ENCODE measurements around the gene TUBB4B. TPM values are rescaled to one million over a fixed set of nuclear protein-coding genes. Genes with fewer than 3 reads are reported as not detected.

TUBB4B gene
- total RNA-seq, 1 donor from 2014 or later: 48.9 TPM

DNA sequence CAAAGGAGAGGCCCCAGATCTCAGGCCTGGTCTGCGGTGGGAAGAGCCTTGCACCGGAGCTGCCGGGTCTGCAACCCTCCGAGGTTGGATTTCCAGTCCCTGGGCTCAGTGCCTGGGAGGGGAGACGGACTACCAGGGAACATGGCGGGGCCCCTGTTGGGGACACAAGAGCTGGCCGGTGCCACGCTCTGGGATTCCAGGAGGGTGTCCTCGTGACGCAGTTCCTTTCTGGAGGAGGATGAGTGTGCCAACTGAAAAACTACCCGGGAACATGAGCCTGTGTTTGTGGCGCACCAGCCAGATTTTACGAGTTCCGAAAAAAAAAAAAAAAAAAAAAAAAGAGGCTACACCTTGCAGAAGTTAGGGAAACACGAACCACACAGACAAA is 52.0 kb downstream of the TUBB4B start:
- DNase-seq (ENCODE audit: low spot score): no peak

Other genes starting within 250 kb of the TUBB4B start
- 10.6 TPM for gene PAXX, start 248.9 kb upstream of the TUBB4B start, total RNA-seq (ENCODE audit: insufficient read depth, low replicate concordance)
- 24.3 TPM for gene CLIC3, start 244.7 kb upstream of the TUBB4B start, total RNA-seq (ENCODE audit: insufficient read depth, low replicate concordance)
- gene ABCA2, start 213.1 kb upstream of the TUBB4B start, total RNA-seq (ENCODE audit: insufficient read depth, low replicate concordance): 20.2 TPM
- gene FUT7, start 209.2 kb upstream of the TUBB4B start, total RNA-seq (ENCODE audit: insufficient read depth, low replicate concordance): 0.96 TPM
- gene NPDC1, start 195.1 kb upstream of the TUBB4B start, total RNA-seq (ENCODE audit: insufficient read depth, low replicate concordance): 6.5 TPM
- gene ENTPD2, start 187.2 kb upstream of the TUBB4B start, total RNA-seq (ENCODE audit: insufficient read depth, low replicate concordance): not detected
- gene SAPCD2, start 170.7 kb upstream of the TUBB4B start, total RNA-seq (ENCODE audit: insufficient read depth, low replicate concordance): 2.6 TPM
- gene UAP1L1, start 163.8 kb upstream of the TUBB4B start, total RNA-seq (ENCODE audit: insufficient read depth, low replicate concordance): 8.2 TPM
- 41.4 TPM for gene MAN1B1, start 154.3 kb upstream of the TUBB4B start, total RNA-seq (ENCODE audit: insufficient read depth, low replicate concordance)
- 67.9 TPM for gene DPP7, start 126.6 kb upstream of the TUBB4B start, total RNA-seq (ENCODE audit: insufficient read depth, low replicate concordance)
- gene GRIN1, start 102.1 kb upstream of the TUBB4B start, total RNA-seq (ENCODE audit: insufficient read depth, low replicate concordance): 5.1 TPM
- gene LRRC26, start 71.2 kb upstream of the TUBB4B start, total RNA-seq (ENCODE audit: insufficient read depth, low replicate concordance): not detected
- not detected for gene TMEM210, start 69.2 kb upstream of the TUBB4B start, total RNA-seq (ENCODE audit: insufficient read depth, low replicate concordance)
- gene ANAPC2, start 52.7 kb upstream of the TUBB4B start, total RNA-seq (ENCODE audit: insufficient read depth, low replicate concordance): 18.3 TPM
- 30.8 TPM for gene SSNA1, start 52.6 kb upstream of the TUBB4B start, total RNA-seq (ENCODE audit: insufficient read depth, low replicate concordance)
- gene TPRN, start 40.5 kb upstream of the TUBB4B start, total RNA-seq (ENCODE audit: insufficient read depth, low replicate concordance): 2.2 TPM
- gene TMEM203, start 35.6 kb upstream of the TUBB4B start, total RNA-seq (ENCODE audit: insufficient read depth, low replicate concordance): 33.0 TPM
- gene NDOR1, start 35.6 kb upstream of the TUBB4B start, total RNA-seq (ENCODE audit: insufficient read depth, low replicate concordance): 0.72 TPM
- gene RNF208, start 19.0 kb upstream of the TUBB4B start, total RNA-seq (ENCODE audit: insufficient read depth, low replicate concordance): not detected
- 0.96 TPM for gene CYSRT1, start 16.1 kb upstream of the TUBB4B start, total RNA-seq (ENCODE audit: insufficient read depth, low replicate concordance)
- gene RNF224, start 13.8 kb upstream of the TUBB4B start, total RNA-seq (ENCODE audit: insufficient read depth, low replicate concordance): not detected
- gene SLC34A3, start 10.4 kb upstream of the TUBB4B start, total RNA-seq (ENCODE audit: insufficient read depth, low replicate concordance): not detected
- gene STPG3, start 10.0 kb downstream of the TUBB4B start, total RNA-seq (ENCODE audit: insufficient read depth, low replicate concordance): 1.9 TPM
- gene NELFB, start 14.0 kb downstream of the TUBB4B start, total RNA-seq (ENCODE audit: insufficient read depth, low replicate concordance): 18.8 TPM
- gene TOR4A, start 36.4 kb downstream of the TUBB4B start, total RNA-seq (ENCODE audit: insufficient read depth, low replicate concordance): 4.3 TPM
- 1.9 TPM for gene NRARP, start 61.0 kb downstream of the TUBB4B start, total RNA-seq (ENCODE audit: insufficient read depth, low replicate concordance)
- gene EXD3, start 181.9 kb downstream of the TUBB4B start, total RNA-seq (ENCODE audit: insufficient read depth, low replicate concordance): 12.0 TPM
- gene NOXA1, start 182.1 kb downstream of the TUBB4B start, total RNA-seq (ENCODE audit: insufficient read depth, low replicate concordance): not detected
- not detected for gene ENTPD8, start 200.1 kb downstream of the TUBB4B start, total RNA-seq (ENCODE audit: insufficient read depth, low replicate concordance)
- 8.7 TPM for gene NSMF, start 218.0 kb downstream of the TUBB4B start, total RNA-seq (ENCODE audit: insufficient read depth, low replicate concordance)